Measurements from ENCODE around the gene ME3. TPM values are rescaled to one million over a fixed set of nuclear protein-coding genes. Genes with fewer than 3 reads are reported as not detected.

ME3 gene
- total RNA-seq, 4 donors from 2014 or later = 28.2 to 60.7 (median 46.0) TPM

DNA sequence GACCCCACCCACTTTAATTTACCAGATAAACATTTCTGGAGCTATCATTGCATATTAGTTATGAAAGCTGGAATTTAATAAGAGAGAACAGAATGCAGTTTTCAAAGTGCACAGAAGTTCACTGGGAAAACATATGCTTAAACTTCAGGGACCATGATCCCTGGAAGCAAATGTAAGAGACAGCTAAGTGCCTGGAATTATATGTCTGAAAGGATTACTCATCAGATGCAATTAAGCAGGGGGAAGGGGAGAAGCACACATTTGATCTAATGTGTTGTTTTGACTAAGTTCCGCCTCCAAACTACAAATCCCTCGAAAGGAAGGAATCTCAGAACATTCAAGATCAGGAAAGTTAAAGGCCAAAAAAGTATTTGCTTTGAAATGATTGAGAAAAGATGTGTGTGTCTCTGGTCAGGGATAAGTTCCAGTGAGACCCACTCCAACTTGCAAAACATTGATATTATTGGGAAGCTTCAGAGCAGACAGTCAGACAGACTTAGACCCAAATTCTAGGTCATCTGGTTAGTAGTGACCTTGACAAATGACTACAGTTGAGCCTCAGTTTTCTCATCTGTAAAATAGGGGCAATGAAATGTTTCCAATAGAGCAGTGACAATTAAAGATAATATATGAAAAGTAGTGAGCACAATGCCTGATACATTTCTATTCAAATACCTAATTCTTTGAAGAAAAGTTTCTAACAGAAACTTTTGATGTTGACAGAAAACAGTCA is 147.6 kb downstream of the ME3 start:
- TF ChIP-seq, protein P1, sequence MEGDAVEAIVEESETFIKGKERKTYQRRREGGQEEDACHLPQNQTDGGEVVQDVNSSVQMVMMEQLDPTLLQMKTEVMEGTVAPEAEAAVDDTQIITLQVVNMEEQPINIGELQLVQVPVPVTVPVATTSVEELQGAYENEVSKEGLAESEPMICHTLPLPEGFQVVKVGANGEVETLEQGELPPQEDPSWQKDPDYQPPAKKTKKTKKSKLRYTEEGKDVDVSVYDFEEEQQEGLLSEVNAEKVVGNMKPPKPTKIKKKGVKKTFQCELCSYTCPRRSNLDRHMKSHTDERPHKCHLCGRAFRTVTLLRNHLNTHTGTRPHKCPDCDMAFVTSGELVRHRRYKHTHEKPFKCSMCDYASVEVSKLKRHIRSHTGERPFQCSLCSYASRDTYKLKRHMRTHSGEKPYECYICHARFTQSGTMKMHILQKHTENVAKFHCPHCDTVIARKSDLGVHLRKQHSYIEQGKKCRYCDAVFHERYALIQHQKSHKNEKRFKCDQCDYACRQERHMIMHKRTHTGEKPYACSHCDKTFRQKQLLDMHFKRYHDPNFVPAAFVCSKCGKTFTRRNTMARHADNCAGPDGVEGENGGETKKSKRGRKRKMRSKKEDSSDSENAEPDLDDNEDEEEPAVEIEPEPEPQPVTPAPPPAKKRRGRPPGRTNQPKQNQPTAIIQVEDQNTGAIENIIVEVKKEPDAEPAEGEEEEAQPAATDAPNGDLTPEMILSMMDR (IDR thresholded peaks at IDR 0.05; ENCODE audit: low read depth) = no peak

DNA sequence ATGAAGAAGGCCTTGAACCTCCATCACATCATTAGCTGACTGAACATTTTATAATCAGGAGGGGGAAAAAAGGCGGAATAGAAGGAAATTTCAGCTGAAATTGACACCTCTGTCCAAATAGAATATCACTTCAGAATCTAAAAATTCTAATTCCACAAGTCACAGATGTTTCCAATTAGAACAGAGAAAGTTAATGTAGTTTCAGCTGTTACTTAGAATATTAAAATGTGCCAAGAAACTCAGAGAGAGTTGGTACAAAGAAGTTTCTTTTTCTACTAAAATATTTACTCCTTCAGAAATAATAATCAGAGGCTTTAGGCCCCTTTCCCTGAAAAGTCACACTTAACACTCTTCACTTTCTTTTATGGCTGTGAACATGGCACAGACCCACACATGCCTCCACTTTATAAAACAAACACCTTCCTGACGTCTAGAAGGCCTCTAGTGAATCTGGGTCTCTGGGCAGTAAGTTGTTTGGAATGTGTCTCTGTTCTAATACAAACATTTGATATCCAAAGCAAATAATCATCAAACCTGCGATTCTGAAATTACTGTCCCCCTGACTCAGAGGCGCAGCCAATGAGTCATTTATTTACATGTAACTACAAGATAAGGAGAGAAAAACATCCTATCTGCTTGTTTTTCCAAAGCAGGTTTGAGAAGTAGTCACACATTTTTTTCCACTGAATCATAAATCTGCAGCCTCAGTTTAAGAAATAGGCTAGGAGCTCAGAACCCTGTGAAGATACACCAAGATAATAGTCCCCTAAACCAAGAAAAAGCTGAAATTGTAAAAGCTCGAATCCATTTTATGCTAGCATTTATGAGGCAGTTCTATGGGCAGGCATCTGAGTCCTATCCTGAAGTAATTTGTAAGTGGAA is 148.4 kb downstream of the ME3 start:
- TF ChIP-seq, protein P1 (IDR thresholded peaks at IDR 0.05; ENCODE audit: low read depth) = no peak

DNA sequence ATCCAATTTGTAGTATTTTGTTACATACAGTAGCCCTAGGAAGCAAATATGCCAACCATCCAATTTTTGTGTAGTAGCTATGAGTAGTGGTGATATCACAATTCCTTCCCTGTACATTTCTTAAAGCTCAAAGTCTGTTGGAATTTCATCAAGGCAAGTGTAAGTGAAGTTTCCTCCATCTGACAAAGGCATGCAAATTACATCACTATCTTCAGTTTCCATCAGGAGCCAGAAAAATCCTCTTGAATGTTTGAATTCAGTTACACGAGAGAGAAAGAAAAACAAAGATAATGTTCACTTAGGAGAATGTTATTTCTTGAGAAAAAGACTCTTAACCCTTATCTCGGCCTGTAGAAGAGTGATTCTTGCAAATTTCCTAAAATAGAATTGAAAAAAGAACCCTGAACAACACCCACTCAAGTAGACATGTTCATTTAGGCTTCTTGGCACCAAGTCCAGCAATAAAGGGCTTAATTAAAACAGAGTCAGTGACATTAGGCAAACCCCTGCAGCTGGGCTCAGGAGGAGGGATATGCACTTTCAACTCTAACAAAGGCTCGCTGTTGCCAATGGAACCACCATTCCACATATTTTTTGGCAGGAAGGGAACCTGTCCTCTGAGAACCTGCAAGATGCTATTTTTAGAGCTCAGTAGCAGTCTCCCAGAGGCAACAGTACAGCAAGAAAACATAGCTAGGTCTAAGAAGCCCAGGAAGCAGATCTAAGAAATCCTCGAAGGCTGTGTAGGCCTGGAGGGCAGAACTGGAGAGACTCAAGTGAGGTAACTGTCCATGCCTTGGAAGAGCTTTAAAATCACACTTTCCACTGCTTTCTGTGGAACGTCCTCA is 153.1 kb downstream of the ME3 start:
- TF ChIP-seq, protein P1 (IDR thresholded peaks at IDR 0.05; ENCODE audit: low read depth) = no peak

DNA sequence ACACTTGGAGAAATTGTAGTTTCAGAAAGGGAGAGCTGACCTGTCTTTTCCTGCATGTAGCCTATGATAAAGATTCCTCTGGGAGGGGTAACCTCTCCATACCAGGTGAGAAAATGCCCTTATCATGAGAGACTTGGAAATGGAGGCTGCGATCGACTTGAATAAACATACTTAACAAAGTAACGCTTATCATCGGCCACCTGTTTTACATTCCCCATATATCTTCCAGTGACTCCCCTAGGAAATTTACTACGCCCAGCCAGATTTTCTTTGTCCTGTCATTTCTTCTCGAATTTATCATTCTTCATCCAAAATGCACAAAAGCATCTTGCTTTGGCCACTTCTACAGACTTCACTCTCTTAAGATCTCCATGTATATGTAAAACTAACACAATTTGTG is 154.2 kb downstream of the ME3 start:
- TF ChIP-seq, protein P1 (IDR thresholded peaks at IDR 0.05; ENCODE audit: low read depth) = no peak

DNA sequence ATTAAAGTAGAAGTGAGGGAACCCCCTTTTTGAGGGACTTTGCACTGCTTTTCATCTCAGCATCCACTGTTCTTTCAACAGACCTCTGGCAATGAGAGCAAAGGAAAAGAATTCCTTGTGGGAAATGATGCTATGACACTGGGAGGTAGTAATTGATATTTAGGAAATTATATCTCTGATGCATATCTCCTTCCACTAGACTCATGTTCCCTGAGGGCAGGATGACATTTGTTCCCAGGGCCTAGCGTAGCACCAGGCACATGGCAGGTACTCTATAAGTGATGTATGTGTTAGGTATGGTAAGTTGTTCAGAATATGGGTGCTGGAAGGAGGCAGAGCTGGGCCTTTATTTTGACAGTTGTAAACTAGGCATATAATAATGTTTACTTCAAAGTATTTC is 154.9 kb downstream of the ME3 start:
- TF ChIP-seq, protein P1 (IDR thresholded peaks at IDR 0.05; ENCODE audit: low read depth) = no peak

DNA sequence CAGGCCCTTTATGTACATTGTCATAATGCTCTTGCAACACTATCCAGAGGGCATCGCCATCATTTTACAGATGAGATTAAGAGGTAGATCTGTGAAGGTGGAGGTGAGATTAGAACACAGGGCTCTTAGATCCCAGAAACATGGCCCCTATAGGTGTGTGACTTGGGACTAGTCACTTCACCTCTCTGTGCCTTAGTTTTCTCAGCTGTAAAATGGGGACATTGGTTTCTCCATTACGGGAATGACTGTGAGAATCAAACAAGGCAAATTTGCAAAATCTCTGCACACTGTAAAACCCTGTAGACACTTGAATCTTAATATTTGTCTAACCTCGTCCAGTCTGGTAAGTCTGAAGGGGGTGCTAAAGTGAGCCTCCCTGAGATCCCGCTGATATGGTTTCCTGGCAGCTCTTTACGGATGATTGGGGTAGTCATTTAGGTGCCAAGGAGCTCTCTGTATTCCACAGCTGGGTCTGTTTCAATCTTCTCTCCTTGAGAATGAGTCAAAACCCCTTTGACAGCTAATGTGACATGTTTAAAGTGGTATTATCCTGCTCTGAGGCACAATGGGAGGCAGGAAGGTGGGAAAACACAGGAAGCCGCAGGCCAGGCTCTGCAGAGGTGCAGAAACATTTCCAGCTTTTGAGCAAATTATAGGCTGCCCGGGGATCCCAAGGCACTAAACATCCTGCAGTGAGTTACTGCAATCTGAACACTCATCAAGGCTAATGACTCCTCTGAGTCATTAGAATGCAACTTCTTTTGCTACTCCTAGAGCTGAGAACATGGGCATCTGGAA is 156.9 kb downstream of the ME3 start:
- TF ChIP-seq, protein P1 (IDR thresholded peaks at IDR 0.05; ENCODE audit: low read depth) = no peak
